ENCODE data around the gene USP32.
"Not testable (repeated sequence)": the region's sequence is repeated elsewhere in the genome, so short reads cannot be mapped to it uniquely, and the experiment has no call there.

USP32 gene

DNA sequence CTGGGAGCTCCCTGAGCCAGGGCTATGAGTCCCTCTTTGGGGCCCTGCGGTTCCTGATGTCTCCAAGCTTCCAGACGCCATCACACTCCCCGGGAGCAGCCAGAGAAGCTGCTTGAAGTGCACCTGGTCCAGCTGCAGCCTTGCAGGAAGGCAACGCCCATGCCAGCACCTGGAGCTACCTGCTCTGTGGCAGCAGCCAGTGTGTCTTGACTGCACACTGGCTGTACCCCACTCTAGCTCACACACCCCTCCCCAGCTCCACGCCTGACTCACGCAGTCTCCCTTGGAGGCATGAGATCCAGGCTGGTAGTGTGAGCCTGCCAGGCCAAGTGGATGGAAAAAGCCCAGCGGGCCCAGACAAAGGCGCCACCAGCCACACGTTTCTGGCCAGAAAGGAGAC is 63.3 kb downstream of the USP32 start:
- DNase-seq = no peak

GRCh38 chr17:60327901-60328273 is 64.0 kb downstream of the USP32 start:
- DNase-seq = no peak

DNA sequence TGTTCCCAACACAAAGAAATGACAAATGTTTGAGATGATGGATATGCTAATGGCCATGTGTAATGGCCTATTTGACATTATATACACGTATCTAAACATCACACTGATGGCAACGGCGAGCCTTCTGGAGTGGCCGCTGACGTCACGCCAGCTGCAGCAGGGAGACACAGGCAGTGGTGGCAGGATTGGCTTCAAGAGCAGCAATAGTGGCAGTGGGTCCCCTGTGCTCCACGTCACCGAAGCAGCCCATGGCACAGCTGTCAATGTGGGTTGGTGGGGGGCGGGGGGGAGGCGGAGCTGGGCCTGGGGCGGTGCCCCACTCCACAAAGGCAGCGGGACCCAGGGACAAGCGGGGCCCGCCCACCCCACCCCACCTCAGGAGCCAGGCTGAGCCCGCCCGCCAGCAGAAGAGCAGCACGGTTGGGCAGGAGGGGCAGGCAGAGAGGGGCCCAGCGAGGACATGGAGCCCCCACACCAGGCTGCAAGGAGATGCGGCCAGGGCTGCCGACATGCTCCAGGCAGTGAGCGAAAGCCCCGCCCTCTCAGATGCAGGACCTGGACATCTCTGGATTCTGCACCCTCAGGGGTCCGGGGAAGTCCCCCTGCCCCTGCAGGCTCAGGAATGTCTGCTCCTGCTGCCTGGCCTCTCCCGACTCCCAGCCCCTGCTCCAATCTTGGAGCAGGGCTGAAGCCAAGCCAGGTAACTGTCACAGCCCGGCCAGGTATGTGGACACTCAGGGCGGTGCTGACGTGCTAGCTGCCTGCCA is 64.6 kb downstream of the USP32 start:
- DNase-seq = no peak

DNA sequence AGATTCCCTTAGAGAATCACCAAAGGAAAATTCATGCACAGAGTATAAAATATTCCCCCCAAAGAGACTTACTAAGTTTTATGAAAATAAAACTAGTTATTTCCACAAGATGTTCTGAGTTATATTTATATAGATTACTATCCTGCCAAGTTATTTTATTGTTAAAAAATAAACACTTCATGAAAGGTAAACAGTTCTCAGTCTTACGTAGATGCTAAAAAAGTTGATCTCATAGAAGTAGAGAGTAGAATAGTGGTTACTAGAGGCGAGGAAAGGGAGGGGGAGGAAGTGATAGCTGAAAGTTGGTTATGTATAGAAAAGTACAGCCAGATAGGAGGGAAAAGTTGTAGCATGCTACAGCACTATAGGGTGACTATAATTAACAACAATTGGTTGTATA is 65.2 kb downstream of the USP32 start:
- DNase-seq = no peak

DNA sequence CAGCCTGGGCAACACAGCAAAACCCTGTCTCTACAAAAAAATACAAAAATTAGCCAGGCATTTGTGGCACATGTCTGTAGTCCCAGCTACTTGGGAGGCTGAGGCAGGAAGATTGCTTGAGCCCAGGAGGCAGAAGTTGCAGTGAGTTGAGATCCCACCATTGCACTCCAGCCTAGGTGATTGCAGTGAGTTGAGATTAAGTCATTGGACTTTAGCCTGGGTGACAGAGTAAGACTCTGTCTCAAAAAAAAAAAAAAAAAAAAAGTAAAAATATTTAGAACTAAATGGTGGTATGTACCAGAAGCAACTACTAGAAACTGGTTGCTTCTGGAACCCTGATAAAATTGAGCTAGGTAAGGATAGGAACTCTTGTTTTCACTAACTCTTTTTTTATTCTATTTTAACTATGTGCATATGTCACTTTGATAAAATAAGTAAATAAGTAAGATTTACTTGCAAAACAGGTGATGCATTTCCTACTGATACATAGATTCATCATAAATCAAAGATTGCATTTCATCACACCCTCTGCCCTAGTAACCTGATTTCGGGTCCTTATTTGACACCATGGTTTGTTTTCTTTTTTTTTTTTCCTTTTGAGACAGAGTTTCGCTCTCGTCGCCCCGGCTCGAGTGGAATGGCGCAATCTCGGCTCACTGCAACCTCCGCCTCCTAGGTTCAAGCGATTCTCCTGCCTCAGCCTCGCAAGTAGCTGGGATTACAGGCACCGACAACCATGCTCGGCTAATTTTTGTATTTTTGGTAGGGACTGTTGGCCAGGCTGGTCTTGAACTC is 66.0 kb downstream of the USP32 start:
- no peak for DNase-seq

GRCh38 chr17:60323754-60324153 is 68.2 kb downstream of the USP32 start:
- no peak for DNase-seq

DNA sequence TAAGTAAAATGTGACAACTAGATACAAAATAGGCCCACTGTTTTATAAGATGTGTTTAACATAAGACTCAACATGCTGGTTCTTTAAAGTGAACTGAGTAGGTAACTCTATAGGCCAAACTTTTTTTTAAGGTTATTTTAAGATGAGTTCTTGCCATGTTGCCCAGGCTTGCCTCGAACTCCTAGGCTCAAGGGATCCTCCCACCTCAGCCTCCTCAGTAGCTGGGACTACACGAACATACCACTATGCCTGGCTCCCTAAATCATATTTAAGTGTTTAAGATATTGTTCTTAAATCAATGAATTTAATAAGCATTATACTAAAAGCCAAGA is 69.9 kb downstream of the USP32 start:
- DNase-seq = no peak

- DNase-seq = no peak
Measured at GRCh38 chr17:60321336-60322055, 70.4 kb downstream of the USP32 start.

GRCh38 chr17:60318830-60319229 is 73.1 kb downstream of the USP32 start:
- no peak for DNase-seq

- DNase-seq = no peak
Measured at GRCh38 chr17:60318326-60318725, 73.6 kb downstream of the USP32 start.

DNA sequence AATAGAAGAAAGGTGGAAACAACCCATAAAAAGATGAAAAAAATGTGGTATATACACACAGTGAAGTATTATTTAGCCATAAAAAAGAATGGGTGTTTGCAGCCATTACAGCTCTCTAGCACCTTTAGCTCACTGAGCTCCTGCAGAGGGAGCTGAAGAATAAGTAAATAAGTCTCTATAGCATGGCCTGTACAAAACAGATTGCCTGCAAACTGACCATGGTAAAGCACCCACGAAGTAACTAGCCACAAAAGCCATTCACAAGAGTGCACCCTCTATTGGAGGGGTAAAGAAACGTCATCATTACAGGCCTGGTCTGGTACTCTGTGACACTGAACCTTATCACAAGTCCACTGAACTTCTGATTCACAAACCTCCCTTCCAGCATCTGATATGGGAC is 76.3 kb downstream of the USP32 start:
- no peak for DNase-seq

DNA sequence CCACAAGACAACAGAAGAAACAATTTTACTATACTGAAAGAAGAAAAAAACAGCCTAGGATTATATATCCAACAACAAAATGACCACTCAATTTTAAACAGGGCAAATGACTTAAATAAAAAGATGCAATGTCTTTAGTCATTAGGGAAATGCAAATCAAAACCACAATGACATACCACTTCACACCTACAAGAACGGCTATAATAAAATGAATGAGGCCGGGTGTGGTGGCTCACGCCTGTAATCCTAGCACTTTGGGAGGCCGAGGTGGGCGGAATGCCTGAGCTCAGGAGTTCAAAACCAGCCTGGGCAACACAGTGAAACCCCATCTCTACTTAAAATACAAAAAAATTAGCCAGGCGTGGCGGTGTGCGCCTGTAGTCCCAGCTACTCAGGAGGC is 77.0 kb downstream of the USP32 start:
- not testable (repeated sequence) for DNase-seq

- no peak for DNase-seq
Measured at GRCh38 chr17:60314423-60314822, 77.5 kb downstream of the USP32 start.

GRCh38 chr17:60311936-60312335 is 80.0 kb downstream of the USP32 start:
- no peak for DNase-seq

- DNase-seq = no peak
Measured at GRCh38 chr17:60311186-60311585, 80.7 kb downstream of the USP32 start.

DNA sequence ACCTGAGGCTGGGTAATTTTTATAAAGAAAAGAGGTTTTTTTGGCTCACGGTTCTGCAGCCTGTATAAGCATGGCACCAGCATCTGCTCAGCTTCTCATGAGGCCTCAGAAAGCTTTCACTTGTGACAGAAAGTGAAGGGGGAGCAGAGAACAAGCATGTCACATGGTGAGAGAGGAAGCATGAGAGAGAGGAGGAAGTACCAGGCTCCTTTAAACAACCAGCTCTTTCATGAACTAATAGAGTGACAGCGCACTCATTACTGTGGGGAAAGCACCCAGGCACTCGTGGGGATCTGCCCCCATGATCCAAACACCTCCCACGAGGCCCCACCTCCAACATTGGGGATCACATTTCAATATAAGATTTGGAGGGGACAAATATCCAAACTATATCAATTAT is 86.8 kb downstream of the USP32 start:
- no peak for DNase-seq

DNA sequence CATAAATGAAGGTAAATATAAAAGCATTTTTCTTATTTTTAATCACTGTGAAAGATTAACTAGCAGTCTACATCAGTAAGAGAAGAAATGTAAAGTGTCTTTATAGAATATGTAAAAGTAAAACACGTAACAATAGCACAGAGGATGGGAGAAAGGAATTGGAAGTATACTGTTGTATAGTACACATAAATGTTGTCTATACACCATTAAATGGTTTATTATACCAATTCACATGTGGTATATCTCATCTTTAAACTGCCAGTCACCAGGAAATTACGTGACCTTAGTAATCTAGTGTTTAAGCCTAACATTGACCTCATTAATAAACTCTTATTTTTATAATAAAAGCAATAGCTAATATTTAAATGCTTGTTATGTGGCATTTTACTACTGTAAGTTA is 87.4 kb downstream of the USP32 start:
- DNase-seq = no peak

GRCh38 chr17:60303406-60304099 is 88.4 kb downstream of the USP32 start:
- DNase-seq = no peak

GRCh38 chr17:60301649-60302048 is 90.3 kb downstream of the USP32 start:
- DNase-seq = no peak

- DNase-seq = no peak
Measured at GRCh38 chr17:60300949-60301348, 91.0 kb downstream of the USP32 start.

- no peak for DNase-seq
Measured at GRCh38 chr17:60300011-60300410, 91.9 kb downstream of the USP32 start.

- no peak for DNase-seq
Measured at GRCh38 chr17:60297760-60298401, 94.1 kb downstream of the USP32 start.

GRCh38 chr17:60296177-60296576 is 95.8 kb downstream of the USP32 start:
- no peak for DNase-seq
